Transverse colon (tissue), 4 donors: Measurements from ENCODE around the gene ITGAE. TPM values are rescaled to one million over a fixed set of nuclear protein-coding genes. Genes with fewer than 3 reads are reported as not detected.

Experiments
- DNase-seq: peaks from one replicate; pipeline ENCODE4 v3.0.0-alpha.2; 2019
- H3K27ac ChIP-seq, 4 donors: fragments of 200-600 bp; sonication (generic); 2 replicates each; pipeline ENCODE4 v1.5.1; 2016 to 2018; ENCODE audit warnings: inconsistent platforms in 4 of 4
- H3K27me3 ChIP-seq: fragments of 200-600 bp; sonication (generic); 2 replicates; pipeline ENCODE4 v1.5.1; 2017; ENCODE audit warnings: inconsistent platforms
- H3K36me3 ChIP-seq, 4 donors: fragments of 200-600 bp; sonication (generic); 2 replicates each; pipeline ENCODE4 v1.5.1; 2017 to 2019; ENCODE audit warnings: inconsistent platforms in 4 of 4
- H3K4me1 ChIP-seq, 4 donors: fragments of 200-600 bp; sonication (generic); 2 replicates each; pipeline ENCODE4 v1.5.1; 2017 to 2020; ENCODE audit warnings: inconsistent platforms in 4 of 4
- H3K4me3 ChIP-seq, 4 donors: fragments of 200-600 bp; sonication (generic); 1 replicate in 1 of 4; 2 replicates in 3 of 4; pipeline versions ENCODE4 v1.5.1 to v1.6.1; 2017 to 2019; ENCODE audit warnings: inconsistent platforms in 4 of 4
- H3K9me3 ChIP-seq, 2 donors: fragments of 200-600 bp; sonication (generic); 2 replicates each; pipeline ENCODE4 v1.5.1; 2017 to 2019; ENCODE audit warnings: inconsistent platforms in 2 of 2
- EP300 ChIP-seq: sonication (generic); formaldehyde crosslinking; IDR thresholded peaks from one replicate; pipeline ENCODE4 v1.6.1; 2017; ENCODE audit warnings: antibody characterized with exemption, low read depth
- POLR2A ChIP-seq: fragments of 450-650 bp; IDR thresholded peaks from one replicate; pipeline ENCODE4 v1.6.1; 2016; ENCODE audit warnings: antibody characterized with exemption, mild to moderate bottlenecking, moderate library complexity
- POLR2AphosphoS5 ChIP-seq, 3 donors: sonication (generic); formaldehyde crosslinking; IDR thresholded peaks; one replicate each; pipeline ENCODE4 v1.6.1; 2016; ENCODE audit warnings: antibody characterized with exemption in 3 of 3
- WGBS, 2 donors: methylation state at CpG; one replicate each; pipeline ENCODE4 v1.1.5; 2018; ENCODE audit warnings: low coverage in 1 of 2; 5-methylcytosine and 5-hydroxymethylcytosine counted together
- in situ Hi-C, 4 donors: fragments of 200-750 bp; cut with MboI; loops; one replicate each; pipeline versions ENCODE4 v1.15.0 to v1.15.1; 2017; ENCODE audit warnings: low sequenced_read_pairs in 3 of 4, low pct_ligation_motif_present in 1 of 4, low pct_unique_long_range_greater_than_20kb in 1 of 4
- intact Hi-C: fragments of 100-400 bp; cut with DNase I; formaldehyde crosslinking; loops from one replicate; pipeline ENCODE4 v1.15.1; 2023; ENCODE audit warnings: low total_unique reads
- total RNA-seq, 4 donors: library from RNA; depleted of rRNA; stranded (reverse); fragments of >200 nt; gene quantifications; one replicate each; pipeline ENCODE4 v1.1.0, GENCODE V29; 2016
- TF ChIP-seq, protein P1 (sequence below), 5 experiments: fragments of 200-600 bp in 3 of 5; fragments of 450-650 bp in 2 of 5; sonication (generic) in 3 of 5; IDR thresholded peaks; 1 replicate in 2 of 5; 2 replicates in 3 of 5; pipeline ENCODE4 v1.5.1; 2016 to 2017; ENCODE audit warnings: antibody characterized with exemption in 5 of 5, inconsistent platforms in 3 of 5, mild to moderate bottlenecking in 2 of 5, moderate library complexity in 1 of 5

Gene ITGAE
- total RNA-seq, 4 donors from 2014 or later, result 2.8 to 23.1 (median 14.5) TPM

DNA sequence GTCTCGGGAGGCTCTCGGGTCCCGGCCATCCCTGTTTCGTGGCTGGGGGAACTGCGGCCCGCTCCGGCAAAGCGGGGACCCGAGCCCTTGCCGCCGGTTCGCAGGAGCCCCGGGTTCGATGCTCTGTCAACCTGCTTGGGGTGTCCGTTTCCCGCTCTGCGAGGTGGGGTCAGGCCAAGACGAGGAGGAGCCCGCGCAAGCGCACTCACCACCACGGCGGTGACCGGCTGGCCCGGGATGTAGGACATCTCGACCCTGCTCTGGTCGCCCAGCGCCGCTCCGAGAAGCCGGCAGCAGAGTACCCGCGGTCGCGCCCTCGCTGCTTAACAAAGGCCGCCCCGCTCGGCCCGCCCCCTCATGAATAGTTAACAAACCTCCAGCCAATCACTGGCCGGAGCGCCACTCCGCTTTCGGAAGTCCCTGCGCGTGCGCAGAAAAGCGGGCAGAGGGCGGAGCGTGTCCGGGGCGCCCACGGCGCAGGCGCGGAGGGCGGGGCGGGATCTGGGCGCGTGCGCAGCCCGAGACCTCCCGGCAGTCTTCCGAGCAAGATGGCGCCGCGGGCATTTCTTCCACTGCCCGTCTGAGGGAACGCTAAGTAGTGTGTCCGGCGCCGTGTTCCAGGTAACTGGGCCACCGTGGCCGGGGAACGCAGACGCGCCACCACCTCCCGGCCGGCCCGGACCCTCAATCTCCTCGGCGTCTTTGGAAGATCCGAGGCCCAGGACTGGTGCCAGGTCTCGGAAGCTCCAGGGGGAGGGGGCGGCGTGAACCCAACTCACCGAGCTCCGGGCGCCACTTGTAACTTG is 132.5 kb downstream of the ITGAE start, which contains the start of the genes EMC6 and TAX1BP3:
TSS of gene EMC6 (plus strand) at position 534 of the 806 bp plus-strand sequence. CDS start 335 bp downstream, outside the sequence.
TSS of gene TAX1BP3 (minus strand) at position 300 of the 806 bp plus-strand sequence. CDS start at position 248, 52 bp downstream.
- no peaks in the 10 kb centered on the region for H3K9me3 ChIP-seq
- intact Hi-C loops, result no loop called here
- in situ Hi-C loops, result no loop called here
- peak within 1 kb of the TSS; percentile 93 to 99 (median 98) for H3K27ac ChIP-seq
- 0% methylated on average over 46 of the region's 89 CpGs; no CpG with 5 or more reads in 1 of the 2 donors for WGBS, 2 donors
- TF ChIP-seq POLR2AphosphoS5 (IDR thresholded peaks at IDR 0.05), result peak; percentile 92 to 98 (median 97)
- TF ChIP-seq, protein P1, sequence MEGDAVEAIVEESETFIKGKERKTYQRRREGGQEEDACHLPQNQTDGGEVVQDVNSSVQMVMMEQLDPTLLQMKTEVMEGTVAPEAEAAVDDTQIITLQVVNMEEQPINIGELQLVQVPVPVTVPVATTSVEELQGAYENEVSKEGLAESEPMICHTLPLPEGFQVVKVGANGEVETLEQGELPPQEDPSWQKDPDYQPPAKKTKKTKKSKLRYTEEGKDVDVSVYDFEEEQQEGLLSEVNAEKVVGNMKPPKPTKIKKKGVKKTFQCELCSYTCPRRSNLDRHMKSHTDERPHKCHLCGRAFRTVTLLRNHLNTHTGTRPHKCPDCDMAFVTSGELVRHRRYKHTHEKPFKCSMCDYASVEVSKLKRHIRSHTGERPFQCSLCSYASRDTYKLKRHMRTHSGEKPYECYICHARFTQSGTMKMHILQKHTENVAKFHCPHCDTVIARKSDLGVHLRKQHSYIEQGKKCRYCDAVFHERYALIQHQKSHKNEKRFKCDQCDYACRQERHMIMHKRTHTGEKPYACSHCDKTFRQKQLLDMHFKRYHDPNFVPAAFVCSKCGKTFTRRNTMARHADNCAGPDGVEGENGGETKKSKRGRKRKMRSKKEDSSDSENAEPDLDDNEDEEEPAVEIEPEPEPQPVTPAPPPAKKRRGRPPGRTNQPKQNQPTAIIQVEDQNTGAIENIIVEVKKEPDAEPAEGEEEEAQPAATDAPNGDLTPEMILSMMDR (IDR thresholded peaks at IDR 0.05), result no peak
- peak; percentile 98 for TF ChIP-seq POLR2A
- TF ChIP-seq EP300, result no peak
- H3K27me3 ChIP-seq, result no peaks in the 10 kb centered on the region
- peaks cover 16 to 32% (median 25%) of the 10 kb centered on the region in 4 donors for H3K4me1 ChIP-seq
- peak; percentile 99 for DNase-seq
- H3K4me3 ChIP-seq, result peak within 1 kb of the TSS; percentile 80 to 98 (median 84)
- H3K36me3 ChIP-seq, result peaks cover 0 to 13% (median 6%) of the 10 kb centered on the region in 4 donors

DNA sequence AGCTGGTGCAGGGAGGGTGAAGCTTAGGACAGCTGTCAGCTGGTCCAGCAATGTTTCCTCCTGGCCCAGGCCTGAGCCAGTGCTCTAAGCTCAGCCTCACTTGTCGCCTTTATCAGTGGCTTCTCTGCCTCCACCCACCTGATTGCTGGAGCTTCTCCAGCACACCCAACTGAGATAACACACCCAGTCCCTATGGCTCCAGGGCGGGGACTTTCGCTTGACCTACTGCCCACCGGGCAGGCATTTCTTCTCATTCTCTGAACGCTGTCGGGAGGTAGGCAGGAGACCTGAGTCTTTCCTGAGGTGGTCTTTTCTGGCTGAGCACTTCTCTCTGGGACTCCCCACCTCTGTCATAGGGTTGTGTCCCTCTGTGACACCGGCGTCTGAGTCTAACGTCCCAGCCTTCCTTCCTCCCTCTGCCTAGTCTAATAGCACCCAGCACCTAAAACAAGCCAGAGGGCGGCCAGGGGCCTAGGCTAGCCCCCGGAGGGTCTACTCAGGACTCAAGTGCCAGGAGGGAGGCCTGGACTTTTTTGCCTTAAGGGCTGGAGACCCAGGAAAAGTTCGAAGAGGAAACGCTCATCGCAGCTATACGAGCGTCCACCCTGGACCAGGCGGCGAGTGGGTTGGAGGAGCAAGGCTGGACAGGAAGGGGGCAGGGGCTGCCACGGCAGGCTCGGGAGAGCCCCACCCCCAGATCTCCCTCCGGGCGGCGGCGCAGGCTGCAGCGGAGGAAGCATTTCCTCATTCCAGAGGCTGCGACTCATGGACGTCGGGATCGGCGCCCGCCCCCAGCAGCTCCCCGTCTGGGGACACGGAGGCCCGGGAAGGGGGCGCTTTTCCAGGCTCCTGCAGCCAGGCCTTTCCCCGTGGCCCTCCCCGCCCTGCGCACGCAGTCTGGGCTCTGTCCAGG is 133.4 kb downstream of the ITGAE start:
- Histone ChIP-seq H3K4me3 (peak overlapping the region; percentile 80 to 98 (median 84)), H3K27ac (peak overlapping the region; percentile 93 to 99 (median 98)), H3K36me3 (peaks cover 0 to 17% (median 7%) of the 10 kb centered on the region in 4 donors), H3K27me3 (no peaks in the 10 kb centered on the region), H3K9me3 (no peaks in the 10 kb centered on the region), H3K4me1 (peaks cover 16 to 32% (median 25%) of the 10 kb centered on the region in 4 donors)
- in situ Hi-C loops (no loop called here), intact Hi-C loops (no loop called here)
- DNase-seq, result peak; percentile 90
- 11 to 15% methylated on average over 5 to 23 of the region's 39 CpGs for WGBS, 2 donors
- TF ChIP-seq POLR2A (peak; percentile 78), EP300 (no peak), POLR2AphosphoS5 (IDR thresholded peaks at IDR 0.05) (peak; percentile 44 to 79 (median 75))
- TF ChIP-seq, protein P1 (IDR thresholded peaks at IDR 0.05), result peak in 2 of 5 experiments; percentile 10 to 11

DNA sequence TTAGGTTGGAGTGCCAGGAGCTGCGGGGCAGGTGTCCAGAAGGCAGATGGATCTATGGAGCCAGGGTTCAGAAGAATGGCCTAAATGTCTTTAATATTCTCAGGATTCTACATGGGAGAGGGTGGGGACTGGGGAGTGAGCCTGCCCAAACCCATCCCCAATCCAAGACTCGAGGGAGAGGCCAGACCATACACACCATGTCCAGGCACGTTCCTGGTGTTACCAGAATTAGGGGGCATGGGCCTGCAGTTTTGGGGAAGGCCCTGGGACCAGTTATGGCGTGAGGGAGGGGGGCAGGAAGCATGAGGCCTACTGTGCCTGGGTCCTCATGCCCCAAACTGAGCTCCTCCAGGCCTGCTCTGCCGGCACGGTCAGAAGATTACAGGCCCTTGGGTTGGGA is 134.5 kb downstream of the ITGAE start:
- H3K27me3 ChIP-seq, result no peaks in the 10 kb centered on the region
- H3K4me1 ChIP-seq, result peaks cover 16 to 32% (median 25%) of the 10 kb centered on the region in 4 donors
- H3K27ac ChIP-seq, result peak overlapping the region; percentile 93 to 99 (median 98)
- in situ Hi-C loops, result no loop called here
- no peak for DNase-seq
- intact Hi-C loops, result no loop called here
- no peaks in the 10 kb centered on the region for H3K9me3 ChIP-seq
- H3K36me3 ChIP-seq, result peaks cover 0 to 17% (median 3%) of the 10 kb centered on the region in 4 donors
- H3K4me3 ChIP-seq, result peak overlapping the region in 1 of 4 donors; percentile 98
- TF ChIP-seq EP300, result no peak
- TF ChIP-seq POLR2A, result no peak
- TF ChIP-seq, protein P1 (IDR thresholded peaks at IDR 0.05), result no peak
- TF ChIP-seq POLR2AphosphoS5 (IDR thresholded peaks at IDR 0.05), result no peak
- 86% methylated on average over 5 of the region's 6 CpGs; no CpG with 5 or more reads in 1 of the 2 donors for WGBS, 2 donors
